GM19328 (cell line): ENCODE data around the gene NCKAP5.

Source experiments
- ATAC-seq: cut with Tn5 transposase; IDR thresholded peaks from one replicate; pipeline ENCODE4 v1.9.1; 2021; ENCODE audit warnings: mild to moderate bottlenecking, moderate library complexity; ENCODE audit not compliant: unreplicated experiment

NCKAP5 gene

DNA sequence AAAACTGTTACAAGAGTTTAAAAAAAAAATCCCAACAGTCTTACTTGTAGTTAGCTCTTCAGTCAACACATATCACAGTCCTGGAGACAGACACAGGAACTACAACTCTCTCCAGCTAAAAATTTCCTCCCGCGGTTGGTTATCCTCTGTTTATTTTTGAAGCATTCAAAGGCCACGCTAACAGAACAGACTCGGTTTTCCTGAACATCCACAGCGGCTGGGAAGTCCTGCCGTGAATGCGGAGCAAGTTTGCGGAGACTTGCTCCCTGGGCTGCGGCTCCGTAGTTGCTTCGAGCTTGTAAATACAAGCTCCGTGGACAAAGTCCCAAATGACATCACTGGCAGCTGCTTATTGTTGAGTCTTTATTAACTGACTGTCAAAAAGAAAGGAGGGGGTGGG is at the start of gene NCKAP5:
Gene NCKAP5 (minus strand): TSS at position 292 of the 400 bp plus-strand sequence. CDS start 50,937 bp downstream, outside the sequence.
- ATAC-seq: no peak

GRCh38 chr2:133609664-133610063 is 41.4 kb upstream of the NCKAP5 start:
- no peak for ATAC-seq

DNA sequence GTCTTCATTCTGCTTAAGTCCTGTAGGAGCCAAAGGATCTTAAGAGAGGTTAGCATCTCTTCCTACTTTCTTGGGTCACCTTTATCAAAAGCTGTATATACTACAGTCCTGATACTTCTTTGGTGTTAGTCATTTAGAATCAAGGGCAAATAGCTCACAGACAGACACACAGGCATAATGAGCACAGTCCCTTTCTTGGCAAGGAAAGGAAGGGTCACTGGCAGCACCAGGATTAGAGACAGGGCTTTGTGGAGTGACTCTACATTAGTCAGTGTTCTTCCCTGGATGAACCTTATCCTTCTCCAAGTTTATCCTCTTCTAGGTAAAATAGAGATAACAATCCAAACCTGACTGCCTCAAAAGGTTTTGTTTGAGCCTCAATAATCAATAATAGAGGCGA is 40.0 kb upstream of the NCKAP5 start:
- no peak for ATAC-seq

DNA sequence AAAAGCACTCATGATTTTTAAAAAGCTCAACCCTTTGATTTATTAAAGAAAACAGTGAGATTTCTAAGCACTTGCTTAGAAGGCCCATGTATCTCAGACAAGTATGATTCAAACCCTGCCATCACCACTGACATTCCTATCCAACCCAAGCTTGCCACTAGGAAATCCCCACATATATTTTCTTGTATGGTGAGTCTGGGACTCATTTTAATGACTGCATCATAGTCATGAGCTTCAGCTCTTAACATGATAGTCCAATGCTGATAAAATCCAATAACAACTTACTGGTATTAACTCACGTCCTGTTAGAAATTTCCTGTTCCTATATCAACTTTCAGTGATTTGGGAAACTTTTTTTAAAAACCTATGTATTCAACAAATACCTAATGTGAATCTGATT is 39.4 kb upstream of the NCKAP5 start:
- ATAC-seq: no peak

DNA sequence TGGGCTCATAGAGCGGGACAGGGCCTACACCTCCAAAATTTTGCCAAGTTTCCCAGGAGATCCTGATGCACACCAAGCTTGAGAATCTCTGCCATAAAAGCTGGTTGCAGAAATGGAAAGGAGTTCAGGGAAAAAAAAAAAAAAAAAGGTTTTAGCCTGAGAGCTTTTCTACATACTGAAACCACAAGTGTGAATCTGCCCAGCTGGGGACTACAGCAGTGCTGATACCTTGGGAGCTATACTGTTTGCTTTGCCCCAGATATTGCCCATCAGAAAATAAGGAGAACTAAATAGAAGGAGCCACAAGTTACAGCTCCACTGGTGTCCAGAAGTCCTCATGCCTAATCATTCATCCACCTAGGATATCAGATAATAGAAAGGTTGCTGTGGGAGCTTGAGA is 38.4 kb upstream of the NCKAP5 start:
- no peak for ATAC-seq

GRCh38 chr2:133605766-133606137 is 37.5 kb upstream of the NCKAP5 start:
- no peak for ATAC-seq

- no peak for ATAC-seq
Measured at GRCh38 chr2:133605011-133605765, 36.9 kb upstream of the NCKAP5 start.

DNA sequence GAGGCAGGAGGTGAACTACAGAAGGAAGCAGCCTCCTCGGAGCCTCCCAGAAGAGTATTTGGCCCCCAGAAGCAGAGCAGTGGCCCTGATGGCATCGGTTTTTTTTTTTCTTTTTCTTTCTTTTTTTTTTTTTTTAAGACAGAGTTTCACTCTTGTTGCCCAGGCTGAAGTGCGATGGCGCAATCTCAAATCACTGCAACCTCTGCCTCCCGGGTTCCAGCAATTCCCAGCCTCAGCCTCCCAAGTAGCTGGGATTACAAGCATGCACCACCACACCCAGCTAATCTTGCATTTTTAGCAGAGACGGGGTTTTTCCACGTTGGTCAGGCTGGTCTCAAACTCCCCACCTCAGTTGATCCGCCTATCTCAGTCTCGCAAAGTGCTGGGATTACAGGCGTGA is 34.8 kb upstream of the NCKAP5 start:
- no peak for ATAC-seq

GRCh38 chr2:133602538-133602937 is 34.3 kb upstream of the NCKAP5 start:
- ATAC-seq: no peak

GRCh38 chr2:133600266-133600928 is 32.1 kb upstream of the NCKAP5 start:
- no peak for ATAC-seq

DNA sequence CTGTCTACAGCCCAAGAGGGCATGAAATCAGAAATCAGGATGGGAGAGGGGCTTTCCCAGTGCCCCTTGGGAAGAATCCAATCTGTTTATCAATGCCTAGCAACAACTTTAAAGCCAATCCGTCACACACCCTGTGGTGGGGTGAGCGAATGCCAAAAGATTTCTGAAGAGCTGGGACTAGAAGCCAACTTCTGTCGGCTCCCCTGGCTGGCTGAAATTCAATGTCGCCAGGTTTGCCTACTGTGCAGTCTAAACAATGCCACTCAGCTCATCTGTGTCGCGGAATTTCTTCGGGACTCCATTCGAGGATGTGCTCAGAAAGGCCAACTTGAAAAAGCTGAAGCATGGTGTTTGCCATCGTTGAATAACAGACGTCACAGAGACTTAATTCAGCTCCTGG is 31.5 kb upstream of the NCKAP5 start:
- ATAC-seq: no peak

DNA sequence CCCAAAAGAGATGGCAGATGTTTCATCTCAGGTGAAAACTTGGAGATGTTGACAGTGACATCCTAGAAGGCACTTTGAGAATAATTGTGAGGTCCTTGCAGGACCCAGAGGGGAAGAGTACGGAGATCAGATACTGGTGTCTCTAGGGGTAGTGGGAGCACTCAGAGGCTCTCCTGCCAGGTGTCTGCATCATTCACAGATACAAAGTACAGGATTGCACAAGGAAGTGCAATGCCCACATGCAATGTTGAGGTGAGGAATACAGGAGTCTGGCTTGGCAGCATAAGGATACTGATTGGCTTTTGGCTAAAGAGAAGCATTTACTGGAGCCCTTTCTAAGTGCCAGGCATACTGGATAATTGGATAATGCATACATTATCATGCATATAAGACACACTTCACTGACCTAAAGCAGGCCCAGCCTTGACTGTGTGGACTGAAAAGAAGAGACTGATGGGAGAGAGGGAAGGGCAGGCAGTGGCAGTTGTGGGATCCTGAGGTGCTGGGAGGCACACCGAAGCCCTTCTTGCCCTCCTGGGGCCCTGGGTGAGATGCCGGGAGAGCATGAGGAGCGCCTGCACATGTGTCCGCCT is 31.0 kb upstream of the NCKAP5 start:
- ATAC-seq: no peak

GRCh38 chr2:133598769-133599168 is 30.5 kb upstream of the NCKAP5 start:
- no peak for ATAC-seq

DNA sequence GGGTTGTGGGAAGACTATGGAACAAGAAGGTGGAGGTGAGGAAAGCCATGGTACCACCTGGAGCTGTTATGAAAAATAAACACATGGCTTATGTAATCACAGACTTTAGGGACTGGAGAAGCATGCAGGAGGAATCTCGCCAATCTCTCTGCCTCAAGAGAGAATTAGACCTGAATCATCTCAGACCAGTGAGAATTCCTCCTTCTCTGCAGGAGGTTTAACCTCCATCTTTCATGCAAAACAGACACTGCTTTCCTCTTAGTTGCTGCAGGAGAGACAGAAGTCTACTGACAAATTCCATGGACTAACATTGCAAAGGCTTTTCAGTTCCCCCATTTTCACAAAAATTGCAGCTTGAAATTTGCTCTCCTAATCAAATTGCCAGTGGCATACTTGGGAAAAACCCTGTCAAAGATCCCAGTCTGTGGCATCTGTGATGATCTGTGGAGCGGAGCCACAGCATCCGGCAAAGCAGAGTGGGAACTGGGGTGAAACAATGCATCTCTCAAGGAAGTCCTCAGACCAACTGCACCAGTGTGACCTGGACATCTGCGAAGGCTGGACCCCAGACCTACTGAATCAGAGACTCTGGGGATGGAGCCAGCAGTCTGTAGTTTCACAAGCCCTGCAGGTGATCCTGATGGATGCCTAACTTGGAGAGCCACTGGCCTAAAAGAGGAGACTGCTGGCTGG is 28.6 kb upstream of the NCKAP5 start:
- ATAC-seq: no peak

DNA sequence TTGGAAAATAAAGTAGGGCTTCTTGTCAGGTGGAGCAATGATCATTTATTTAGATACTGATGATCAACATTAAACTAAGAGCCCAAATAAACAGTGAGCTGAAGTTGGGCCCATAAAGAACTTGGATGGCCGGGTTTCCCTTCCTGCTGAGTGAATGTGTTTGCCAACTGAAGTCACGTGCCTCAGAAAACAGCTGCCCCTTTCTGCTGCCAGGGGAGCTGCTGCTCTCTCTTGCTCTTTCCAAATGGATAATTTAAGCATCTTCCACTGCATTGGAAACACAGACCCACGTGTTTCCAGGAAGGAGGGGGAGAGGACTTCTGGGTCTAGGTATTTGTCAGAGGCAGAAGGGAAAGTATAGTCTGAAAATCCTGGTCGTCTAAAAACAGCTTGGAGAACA is 22.9 kb upstream of the NCKAP5 start:
- no peak for ATAC-seq

- no peak for ATAC-seq
Measured at GRCh38 chr2:133589456-133589855, 21.2 kb upstream of the NCKAP5 start.

- no peak for ATAC-seq
Measured at GRCh38 chr2:133588144-133588543, 19.9 kb upstream of the NCKAP5 start.

DNA sequence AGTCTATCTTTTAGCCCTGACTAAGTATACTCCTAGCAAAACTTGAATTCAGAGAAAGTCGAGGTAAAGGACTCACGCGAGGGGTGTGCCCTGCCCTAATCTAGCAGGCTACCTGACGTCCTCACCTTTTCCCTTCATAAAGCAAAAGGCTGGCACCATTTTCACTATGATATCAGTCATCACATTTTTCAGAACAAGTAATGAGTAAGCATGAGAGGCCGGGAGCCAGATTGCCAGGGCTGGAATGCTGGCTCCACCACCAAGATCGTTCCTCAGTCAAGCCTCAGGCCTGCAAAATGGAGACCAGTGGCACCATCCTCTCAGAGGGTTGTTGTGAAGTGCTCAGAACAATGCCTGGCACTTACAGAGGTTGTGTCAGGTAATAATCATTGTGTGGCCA is 18.7 kb upstream of the NCKAP5 start:
- ATAC-seq: no peak

DNA sequence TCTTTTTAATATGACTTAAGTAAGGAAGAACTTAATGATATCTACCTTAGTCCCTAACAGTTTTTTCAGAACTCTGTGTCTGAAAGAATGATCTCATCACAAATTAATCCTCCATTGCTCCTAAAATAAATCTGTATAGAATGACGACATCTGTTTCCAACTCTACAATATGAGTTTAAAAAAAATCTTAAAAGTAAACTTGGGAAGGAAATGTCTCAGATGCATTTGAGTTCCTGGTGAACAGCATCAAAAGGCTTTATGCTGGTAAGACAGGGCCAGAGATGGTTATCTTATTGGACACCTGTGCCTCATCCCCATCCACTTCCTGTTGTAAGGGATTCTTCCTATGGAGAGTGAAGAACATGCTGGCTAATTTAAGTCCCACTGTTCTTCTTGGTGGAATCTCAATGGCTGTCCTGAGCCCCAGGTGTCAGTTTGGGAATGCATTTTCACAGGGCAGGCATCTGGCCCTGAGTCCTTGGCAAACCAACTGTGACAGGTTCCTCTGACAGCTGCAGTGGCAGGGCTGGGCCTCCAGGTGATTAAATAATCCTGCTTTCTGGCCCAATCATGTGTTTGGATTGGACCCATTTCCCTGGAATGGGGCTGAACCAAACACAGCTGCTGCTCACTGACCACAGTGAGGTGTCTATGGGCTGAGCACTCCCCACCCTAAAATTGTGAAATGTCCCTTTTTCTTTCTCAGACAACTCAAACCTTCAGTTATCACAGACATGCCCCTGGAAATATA is 12.9 kb upstream of the NCKAP5 start:
- ATAC-seq: no peak

- no peak for ATAC-seq
Measured at GRCh38 chr2:133579274-133579673, 11.0 kb upstream of the NCKAP5 start.

GRCh38 chr2:133576714-133577113 is 8.5 kb upstream of the NCKAP5 start:
- no peak for ATAC-seq
